SHP77 (cell line): ENCODE results near the gene ATP5PD.
"Not testable (repeated sequence)": the region's sequence is repeated elsewhere in the genome, so short reads cannot be mapped to it uniquely, and the experiment has no call there.

ENCODE experiments used
- DNase-seq, 2 experiments: peaks; one replicate each; lab custom pipeline; 2025; lab: John Stamatoyannopoulos, UW

The ATP5PD gene

DNA sequence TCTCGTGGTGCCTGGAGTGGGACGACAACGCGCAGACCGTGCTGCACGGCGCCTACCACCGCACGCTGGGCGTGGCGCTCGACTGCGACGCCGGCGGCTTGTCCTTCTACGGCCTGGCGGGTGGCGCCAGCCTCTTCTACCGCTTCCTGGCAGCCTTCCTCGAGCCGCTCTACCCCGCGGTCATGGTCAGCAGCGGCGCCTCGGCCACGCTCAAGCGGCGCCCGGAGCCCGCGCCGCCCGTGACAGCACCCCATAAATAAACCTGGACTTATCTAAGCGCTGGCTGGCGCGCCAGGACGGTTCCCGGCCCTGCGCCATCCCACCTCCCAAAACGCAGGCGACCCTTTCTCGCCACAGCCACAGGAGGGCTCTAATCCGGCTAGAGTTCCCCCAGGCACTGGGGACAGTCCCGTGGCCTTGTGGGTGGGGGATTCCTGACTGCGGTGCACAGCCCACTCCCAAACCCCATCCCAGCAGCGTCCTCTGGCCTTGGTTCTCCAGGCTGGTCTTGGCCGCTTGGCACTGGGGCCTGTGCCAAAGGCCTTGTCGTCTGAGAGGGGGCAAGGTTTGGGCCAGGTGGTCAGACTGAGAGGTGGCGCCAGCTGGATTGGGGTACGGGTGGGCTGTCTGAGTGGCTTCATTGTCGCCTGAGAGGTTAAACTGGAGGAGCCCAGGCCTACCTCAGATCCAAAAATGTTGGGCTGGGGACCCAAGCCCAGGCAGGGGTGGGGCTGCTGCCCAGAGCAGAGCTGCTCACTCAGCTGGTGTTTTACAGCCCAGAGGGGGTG is 30.9 kb upstream of the ATP5PD start:
- no peak for DNase-seq

DNA sequence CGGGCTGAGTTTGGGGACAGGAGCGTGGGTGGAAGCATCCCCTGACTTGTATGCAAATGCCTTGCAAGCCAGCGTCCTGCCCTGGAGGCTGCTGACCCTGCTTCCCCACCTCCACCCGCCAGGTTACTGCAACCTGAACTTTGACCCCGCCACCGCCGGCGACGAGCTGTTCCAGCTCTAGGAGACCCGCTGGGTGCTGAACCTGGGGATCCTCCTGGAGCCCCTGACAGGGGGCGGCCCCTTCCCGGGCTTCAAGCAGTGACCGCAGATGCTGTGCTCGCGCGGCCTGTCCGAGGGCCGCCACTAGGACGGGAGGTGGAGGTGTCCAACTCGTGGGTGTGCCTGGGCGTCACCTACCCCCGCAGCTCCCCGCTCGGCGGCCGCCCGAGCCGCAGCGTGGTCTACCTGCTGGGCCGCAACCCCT is 30.3 kb upstream of the ATP5PD start:
- no peak for DNase-seq

DNA sequence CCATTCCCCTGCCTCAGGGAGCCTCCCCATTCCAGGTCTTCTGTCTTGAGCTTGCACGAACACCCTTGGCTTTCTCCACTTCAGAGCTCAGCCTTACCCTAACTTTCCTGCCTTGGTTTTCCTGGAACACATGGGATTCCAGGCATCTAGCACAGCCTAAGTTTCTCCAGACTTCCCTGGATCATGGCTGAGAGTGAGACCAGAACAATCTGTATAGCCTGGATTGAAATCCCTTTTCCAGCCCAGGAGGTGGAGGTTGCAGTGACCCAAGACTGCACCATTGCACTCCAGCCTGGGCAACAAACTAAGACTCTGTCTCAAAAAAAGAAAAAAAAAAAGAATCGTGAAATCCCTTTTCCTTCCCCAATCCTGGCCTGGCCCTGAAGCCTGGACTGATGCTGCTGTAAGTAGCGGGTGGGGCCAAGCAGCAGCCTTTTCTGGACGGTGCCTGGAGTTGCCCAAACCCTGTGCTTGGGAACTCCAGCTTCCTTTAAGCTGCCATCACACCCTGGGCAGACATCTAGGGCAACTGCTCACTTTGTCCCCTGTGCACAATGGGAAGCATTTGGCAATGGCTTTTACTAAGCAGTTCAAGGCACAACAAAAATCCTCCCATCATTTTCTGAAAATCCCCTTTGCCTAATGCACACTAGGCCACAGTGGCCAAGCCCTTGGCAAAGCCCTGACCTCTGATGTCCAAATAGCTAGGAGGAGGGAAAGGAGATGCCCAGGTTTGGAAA is 29.0 kb upstream of the ATP5PD start:
- no peak for DNase-seq

DNA sequence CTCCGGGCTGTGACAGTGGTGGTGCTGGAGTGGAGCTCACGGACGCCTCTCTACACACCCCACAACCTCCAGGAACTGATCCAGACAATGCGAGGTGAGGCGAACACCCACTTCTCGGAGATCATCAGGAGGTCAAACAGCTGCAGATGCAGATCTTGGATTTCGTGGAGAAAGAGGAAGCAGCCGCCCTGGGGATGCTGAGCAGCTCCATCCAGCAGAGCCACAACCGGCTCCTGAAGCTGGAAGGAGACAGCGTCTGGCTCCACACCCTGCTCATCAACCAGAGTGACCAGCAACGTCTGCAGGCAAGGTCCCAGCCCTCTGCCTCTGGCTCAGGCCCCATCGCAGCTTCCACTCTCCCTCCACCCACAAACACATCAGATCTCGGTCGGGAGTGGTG is 27.8 kb upstream of the ATP5PD start:
- DNase-seq = no peak

DNA sequence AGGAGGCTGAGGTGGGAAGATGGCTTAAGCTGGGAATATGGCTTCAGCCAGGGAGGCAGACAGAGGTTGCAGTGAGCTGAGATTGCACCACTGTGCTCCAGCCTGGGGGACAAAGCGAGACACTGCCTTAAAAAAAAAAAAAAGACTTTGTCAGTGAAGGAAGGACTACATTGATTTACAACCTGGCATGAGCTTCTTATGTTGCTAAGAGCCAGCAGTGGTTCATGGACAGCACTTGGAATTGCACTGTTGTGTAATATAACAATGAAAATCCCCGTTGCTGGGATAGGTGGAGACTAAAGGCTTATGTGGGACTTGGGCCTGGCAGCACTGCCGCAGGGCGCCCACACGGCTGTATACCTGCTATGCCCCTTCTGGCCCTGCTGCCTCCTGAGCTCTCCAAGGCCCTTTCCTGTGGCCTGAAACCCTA is 26.9 kb upstream of the ATP5PD start:
- DNase-seq = no peak

DNA sequence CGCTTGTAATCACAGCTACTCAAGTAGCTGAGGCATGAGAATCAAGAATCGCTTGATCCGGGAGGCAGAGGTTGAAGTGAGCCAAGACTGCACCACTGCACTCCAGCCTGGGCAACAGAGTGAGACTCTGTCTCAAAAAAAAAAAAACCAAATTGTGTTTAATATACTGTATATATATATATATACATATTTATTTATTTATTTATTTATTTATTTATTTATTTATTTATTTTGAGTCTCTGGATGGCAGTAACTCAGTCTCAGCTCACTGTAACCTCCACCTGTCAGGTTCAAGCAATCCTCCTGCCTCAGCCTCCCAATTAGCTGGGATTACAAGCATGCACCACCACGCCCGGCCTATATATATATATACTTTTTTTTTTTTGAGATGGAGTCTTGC is 26.1 kb upstream of the ATP5PD start:
- not testable (repeated sequence) for DNase-seq

DNA sequence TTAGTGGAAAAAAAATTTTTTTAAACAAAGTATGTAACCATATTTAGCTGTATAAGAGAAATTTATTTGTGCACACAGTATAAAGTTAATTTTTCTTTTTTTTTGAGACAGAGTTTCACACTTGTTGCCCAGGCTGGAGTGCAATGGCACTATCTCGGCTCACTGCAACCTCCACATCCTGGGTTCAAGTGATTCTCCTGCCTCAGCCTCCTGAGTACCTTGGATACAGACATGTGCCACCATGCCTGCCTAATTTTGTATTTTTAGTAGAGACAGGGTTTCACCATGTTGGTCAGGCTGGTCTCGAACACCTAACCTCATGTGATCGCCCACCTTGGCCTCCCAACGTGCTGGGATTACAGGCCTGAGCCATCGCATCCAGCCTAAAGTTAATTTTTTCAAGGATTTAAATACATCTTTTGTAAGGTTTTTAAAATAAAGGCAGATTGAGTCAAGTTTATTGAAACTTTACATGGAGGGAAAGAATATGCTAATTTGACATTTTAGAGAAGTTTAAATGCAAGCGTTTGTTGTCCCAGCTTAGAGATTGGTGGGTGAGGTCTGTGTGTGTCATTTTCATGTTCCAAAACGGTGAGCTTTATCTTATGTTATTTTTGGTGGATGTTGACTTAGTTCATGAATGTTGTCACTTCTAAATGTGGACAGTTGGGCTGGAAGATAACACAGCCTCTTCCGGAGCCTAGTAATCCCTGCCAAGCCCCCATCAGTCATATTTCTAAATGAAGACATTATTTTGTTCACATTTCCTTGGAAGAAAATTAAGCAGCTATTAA is 24.9 kb upstream of the ATP5PD start:
- DNase-seq = not testable (repeated sequence)

DNA sequence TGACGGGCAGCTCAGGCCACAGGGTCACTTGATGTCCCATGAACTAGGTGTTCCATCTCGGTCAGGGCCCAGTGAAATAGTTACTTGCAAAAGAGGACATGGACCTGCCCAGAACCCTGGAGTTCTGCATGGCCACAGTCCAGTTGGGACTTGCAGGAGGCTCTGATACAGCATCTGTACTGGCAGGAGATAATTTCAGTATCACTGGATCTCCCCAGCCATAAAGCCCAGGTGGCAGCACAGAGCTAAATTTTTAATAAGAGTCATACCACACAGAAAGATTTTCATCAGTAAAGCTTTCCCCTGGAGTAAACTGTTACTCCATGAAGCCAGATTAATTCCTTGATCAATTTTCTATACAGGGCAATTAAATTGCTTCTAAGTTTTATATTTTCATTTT is 23.0 kb upstream of the ATP5PD start:
- no peak for DNase-seq

DNA sequence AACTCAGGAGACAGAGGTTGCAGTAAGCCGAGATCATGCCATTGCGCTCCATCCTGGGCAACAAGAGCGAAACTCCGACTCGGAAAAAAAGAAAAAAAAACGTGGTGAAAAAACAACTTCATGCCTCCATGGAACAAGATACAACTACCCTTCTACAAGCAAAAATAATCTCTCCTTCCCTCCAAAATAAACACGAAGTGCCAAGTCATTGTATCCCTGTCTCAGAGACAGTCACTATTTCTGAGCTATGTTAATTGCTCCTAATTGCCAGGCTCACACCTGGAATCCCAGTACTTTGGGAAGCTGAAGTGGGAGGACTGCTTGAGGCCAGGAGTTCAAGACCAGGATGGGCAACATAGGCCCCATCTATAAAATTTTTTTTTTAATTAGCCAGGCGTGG is 22.0 kb upstream of the ATP5PD start:
- DNase-seq = no peak

DNA sequence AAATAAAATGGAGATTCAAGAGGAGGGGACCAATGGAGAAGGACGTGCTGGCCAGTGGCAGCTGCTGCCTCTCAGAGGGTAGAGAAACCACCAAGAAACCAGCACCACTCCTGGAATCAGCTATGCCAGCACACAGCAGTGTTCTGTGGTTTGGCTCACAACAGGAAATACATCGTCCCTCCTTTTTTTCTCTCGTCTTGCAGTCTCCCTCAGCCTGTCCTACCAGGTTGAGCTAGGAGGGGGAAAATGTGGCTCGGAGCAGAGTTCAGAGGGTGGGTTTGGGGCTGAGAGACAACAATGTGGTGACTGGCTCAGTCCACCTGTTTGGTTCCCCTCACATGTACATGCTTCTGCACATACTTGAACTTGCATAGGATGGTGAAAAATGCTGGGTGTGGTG is 21.1 kb upstream of the ATP5PD start:
- DNase-seq = no peak

DNA sequence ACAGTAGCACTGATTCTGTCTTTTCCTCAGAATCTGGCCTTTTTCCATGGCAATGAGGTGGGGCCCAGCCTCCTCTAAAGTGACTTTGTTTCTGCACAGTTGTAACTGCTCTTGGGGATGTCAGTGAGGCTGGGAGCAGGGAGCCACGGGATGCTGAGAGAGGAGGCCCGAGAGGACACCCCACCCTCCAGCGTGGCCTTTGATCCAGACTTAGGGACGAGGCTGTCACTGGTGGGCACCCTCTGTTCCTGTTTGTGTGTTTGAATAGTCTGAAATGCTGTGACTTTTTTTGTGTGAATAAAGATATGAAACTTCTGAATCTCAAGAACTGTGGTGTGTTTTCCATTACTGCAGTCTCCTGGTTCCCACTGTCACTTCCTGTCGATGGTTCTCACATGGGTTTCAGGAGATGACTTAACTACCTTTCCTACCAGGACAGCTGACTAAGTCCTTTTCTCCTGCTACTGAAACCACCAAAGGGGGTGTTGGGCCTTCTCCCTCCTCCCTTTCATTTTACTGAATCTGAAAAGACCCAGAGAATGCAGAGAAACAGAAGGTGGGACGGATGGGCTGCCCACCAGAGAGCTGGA is 18.9 kb upstream of the ATP5PD start:
- DNase-seq = no peak

DNA sequence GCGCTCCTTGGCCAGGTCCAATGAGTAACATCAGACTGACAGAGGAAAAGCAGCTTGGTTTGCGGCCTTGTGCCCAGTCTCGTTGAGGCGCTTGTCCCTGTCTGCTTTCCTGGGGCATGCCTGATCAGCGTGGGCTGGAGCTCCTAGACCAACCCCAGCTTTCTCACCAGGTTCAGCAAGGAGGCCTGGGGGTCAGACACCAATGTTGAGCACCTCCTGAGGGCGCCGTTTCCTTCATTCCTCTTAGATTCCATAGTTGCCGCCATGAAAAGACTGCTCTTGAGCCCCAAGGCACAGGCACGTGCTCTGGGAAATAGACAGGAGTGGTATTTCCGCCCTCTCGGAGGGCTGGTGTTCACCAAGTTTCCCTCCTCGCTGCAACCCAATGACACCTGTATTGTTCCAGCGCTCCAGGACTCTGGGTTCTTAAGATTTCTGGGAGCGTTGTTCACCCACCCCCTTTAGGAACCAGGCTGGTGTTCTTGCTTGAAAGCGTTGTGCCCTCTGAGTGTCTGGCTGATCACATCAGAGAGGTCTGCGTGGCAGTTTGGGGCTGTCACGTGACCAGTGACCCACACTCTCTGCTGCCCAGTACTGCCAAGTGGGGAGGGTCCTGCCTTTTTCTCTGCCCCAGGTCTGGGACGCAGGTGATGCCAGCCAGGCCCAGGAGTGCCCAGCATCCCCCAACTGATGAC is 18.2 kb upstream of the ATP5PD start:
- DNase-seq = no peak

DNA sequence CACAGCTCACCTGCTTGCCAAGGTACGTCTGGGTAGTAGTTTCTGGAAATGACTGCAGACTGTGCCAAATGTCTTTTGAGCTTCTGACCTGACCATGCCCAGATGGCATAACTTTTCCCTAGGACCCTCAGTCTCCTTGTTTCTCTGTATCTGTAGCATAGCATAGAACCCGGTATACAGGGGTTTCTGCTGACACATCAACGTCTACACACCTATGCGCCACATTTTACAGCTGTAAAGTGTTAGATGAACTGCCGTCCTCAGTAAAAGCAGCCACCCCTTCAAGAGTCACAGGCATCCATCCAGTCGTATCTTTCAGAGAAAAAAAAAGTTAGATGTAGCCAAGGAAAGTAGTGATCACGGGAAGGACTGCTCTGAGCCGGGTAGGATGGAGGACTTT is 17.7 kb upstream of the ATP5PD start:
- DNase-seq = no peak

DNA sequence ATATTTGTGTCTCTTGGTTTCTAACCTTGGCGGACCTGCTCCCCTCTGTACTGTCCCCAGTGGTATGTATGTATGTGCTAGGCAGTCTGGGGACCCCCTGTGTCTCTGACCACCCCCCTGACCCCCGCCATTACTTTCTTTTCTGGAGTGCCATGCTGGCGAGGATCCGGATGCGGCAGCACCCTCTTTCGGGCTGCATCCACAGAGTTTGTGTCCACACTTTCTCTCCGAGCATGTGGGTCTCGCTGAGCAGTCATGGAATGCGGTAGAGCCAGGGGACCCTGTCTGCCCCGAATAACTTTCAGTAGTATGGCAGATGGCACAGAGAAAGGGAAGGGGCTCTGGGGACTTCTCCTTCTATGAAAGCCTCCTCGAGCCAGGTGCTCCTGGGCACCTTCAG is 17.3 kb upstream of the ATP5PD start:
- no peak for DNase-seq

DNA sequence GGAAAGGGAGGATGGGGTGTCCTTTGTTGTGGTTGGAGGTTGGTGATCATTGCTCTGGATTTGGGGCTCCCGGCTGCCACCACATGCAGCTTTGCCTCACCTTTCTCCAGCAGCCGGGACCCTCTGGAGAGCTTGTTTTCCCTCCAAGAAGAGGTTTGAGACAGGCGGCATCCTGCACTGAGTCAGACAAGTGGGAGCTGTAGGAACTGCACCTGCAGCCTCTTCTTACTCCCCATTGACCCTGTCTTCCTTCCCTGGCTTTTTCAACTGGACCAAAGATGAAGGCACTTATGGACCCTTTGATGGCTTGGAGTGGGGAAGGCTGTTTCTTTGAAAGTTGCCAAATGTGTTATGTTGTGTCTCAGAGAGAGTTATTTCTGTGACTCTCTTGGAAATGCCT is 16.9 kb upstream of the ATP5PD start:
- no peak for DNase-seq

DNA sequence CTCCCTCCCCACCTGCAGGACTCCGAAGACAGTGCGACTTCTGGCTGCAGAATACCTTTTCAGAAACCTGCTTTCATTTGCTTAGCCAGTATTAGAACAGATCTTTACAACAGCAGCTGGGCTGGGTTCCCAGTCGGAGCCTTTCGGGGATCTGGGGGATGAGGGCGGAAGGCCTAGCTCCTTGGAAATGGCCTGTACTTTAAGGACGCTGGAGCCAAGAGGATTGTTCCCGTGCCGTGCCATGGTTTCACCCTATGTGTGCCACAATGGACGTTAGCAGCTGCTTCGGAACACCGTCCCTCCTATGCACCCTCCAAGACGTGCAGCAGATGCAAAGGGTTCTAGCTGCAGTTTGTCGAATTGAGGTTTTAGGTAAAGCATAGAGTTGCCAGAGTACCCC is 16.4 kb upstream of the ATP5PD start:
- DNase-seq = no peak

DNA sequence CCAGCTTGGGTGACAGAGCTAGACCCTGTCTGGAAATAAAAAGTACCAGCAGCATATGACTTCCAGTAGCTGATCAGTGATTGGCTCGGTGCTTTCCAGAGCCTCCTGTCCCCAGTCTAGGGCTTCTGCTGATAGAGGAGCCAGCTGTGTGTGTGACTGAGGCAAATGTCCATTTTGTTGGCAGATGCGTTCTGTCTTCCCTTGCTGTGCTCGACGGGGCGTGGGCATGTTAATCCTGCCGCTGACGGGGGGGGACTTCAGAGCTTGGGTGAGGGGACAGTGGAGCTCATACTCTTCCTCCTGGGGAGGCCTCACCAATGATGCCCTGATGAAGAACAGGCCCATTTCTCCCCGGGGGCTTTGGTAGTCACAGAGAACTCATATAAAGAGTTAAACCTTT is 14.8 kb upstream of the ATP5PD start:
- DNase-seq = no peak

DNA sequence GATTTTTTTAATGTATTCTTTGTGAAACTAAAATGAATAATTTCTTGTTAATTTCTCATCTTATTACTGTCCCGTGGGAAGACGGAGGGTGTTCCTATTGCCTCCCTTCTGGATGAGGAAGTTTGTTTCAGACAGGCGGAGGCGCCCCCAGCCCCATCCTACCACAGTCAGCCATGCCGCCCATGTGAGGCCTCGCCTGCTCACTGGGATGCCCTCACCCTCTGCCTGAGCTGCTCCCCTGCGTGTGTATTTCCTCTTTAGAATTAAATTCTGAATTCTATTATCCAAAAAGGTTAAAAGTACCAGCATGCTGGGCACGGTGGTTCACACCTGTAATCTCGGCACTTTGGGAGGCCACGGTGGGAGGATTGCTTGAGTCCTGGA is 14.3 kb upstream of the ATP5PD start:
- DNase-seq = no peak

DNA sequence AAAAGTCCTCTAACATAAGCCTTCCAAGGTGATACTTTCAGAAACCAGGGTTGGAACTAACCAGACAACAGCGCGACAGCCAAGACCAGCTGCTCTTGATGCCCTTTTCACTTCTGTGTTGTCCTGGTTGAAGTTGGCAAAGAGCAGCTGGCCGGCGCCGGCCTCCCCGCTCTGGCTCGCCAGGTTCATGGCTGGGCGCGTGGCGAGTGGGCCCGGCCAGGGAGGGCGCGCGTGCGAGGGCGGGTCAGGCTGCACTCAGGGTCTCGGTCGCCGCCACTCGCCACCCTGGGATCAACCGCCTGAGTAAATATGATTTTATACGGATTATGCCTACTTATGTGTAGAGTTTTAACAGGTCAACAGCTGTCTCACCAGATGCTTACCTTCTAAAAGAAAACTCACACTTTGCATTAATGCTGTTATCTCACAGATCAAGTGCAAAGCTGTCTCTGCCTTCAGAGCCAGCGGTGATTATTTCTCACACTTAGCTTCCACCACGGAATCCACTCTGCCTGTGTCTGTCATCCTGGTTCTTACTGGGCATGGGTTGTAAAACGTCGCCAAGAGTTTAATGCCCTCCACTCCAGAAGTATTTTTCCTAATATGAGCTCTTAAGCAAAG is 13.8 kb upstream of the ATP5PD start:
- peak in 1 of 2 experiments; percentile 39 for DNase-seq

DNA sequence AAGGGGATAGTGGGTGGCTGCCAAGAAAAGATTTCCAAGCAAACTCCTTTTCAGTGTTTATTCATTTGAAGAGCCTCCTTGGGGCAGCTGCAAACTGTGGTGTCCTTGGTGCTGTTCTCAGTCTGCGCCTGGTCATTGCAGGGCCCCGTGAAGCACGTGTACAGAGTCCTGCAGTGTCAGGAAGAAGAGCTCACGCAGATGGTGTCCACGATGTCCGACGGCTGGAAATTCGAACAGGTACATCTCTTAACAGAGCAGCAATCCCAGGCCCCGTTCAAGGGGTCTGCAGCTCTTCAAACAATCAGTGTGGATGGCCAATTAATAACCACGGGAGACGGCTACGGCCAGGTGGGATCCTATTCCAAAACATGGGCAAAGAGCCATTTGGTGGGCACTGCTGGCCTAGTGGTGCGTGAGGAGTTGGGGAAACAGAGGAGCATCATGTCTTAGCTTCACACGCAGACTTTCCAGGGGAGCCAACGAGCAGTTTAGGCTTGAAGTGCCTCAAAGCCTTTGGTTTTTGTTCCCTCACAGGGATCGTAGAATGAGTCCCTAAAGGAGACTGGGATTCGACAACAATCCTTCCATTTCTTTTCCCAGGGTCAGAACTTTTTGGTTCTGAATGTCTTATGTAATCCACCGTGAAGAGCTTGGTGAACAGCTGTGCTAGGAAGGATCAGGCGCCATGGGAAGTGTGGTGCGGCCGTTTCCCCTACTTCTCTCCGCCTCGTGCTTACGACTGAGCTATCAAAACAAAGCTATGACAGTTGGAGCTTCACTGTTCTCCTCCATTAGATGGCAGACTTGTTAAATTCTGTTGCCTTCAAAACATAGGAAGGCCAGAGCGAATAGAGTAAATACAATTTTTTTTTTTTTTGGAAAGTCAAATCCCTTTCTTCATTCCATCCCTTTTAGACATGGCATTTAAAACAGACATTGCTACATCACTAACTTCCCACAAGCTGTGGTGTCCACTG is 12.9 kb upstream of the ATP5PD start:
- peak; percentile 31 to 59 for DNase-seq
